Measurements from ENCODE around the gene EXOC3L4.

The EXOC3L4 gene

DNA sequence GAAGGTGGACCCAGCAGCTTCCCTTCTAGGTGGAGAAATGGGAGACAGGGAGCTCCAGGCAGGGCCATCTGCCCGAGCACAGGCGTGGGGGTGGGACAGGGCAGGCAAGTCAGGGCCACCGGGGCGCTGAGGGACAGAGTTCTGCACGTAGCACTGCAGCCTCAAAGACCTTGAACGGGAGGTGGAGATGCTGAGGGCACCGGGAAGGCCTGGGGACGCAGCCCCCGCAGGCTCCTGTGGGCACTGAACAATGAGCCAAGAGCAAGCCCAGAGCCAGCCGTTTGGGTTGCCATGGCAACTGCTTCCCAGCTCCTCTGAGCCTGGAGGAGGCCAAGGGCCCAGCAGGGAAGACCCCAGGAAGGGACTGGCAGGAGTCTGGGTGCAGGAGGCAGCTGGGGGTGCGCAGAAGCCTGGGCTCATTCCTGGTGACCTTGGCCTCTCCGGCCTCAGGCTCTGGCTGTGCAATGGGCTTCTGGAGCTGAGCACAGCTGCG is 7.1 kb upstream of the EXOC3L4 start:
- DNase-seq (ENCODE audit: low read depth), result no peak
- H3K4me3 ChIP-seq (ENCODE audit: low read length), result no peak overlapping the region
- TF ChIP-seq, protein P1, sequence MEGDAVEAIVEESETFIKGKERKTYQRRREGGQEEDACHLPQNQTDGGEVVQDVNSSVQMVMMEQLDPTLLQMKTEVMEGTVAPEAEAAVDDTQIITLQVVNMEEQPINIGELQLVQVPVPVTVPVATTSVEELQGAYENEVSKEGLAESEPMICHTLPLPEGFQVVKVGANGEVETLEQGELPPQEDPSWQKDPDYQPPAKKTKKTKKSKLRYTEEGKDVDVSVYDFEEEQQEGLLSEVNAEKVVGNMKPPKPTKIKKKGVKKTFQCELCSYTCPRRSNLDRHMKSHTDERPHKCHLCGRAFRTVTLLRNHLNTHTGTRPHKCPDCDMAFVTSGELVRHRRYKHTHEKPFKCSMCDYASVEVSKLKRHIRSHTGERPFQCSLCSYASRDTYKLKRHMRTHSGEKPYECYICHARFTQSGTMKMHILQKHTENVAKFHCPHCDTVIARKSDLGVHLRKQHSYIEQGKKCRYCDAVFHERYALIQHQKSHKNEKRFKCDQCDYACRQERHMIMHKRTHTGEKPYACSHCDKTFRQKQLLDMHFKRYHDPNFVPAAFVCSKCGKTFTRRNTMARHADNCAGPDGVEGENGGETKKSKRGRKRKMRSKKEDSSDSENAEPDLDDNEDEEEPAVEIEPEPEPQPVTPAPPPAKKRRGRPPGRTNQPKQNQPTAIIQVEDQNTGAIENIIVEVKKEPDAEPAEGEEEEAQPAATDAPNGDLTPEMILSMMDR (conservative IDR thresholded peaks at IDR 0.05; ENCODE audit: low read depth, low read length), result no peak

DNA sequence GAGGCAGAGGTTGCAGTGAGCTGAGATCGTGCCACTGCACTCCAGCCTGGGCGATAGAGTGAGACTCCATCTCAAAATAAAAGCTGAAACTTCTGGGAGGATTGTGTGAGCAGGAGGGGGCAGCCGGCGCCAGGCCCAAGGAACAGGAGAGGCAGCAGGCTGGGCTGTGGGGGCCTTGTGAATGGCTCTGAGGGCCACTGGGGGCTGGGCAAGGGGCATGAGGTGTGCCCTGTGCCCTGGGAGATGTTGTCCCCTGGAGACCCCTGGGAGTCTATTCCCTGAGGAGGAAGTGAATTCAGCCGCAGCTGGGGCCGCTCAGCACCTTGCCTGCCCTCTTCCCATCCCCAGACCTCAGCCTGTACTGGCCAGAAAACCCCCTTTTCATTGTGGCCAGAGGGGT is 5.6 kb upstream of the EXOC3L4 start:
- no peak overlapping the region for H3K4me3 ChIP-seq (ENCODE audit: low read length)
- DNase-seq (ENCODE audit: low read depth), result no peak
- TF ChIP-seq, protein P1 (conservative IDR thresholded peaks at IDR 0.05; ENCODE audit: low read depth, low read length), result no peak

DNA sequence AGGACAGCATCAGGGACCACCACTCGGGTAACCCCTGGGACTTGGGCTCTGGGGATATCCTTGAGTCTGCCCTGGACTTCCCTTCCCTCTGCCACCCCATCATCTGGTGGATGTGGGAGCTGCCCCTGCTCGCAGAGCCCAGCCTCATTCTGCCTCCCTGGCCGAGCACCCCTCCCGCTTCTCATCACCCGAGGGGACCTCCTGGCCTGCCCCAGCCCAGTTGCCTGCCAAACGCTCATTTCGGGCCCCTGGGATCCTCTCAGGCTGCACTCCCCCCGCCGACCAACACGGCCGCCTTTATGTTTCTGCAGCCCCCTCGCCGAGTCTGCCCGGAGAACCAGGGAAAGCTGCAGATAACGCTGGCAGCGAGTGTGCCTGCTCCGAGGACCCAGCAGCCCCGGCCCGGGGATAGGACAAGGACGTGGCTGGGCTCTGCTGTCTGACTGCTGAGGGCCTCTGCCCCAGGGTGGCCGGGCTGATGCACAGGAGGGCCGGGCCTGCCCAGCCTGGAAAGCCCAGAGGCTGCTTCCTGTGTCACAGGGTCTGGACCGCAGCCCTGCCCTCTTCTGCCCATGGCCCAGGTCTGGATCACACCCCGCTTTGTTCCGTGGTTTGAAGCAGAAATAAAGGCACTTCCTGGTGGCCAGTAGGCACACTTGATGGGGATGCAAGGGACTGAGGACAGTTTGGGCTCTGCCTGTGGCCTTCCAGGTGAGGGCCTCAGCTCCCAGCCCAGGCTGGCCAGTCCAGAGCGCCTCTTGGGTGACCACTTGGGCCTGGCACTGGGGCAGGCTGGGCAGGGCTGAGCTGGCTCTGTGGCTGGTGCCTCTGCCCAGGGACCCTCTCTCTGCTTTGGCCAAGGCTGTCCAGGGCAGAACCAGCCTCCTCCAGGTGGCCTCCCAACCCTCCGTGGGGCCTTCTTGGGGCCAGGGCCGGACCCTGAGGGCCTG is 4.9 kb upstream of the EXOC3L4 start:
- no peak overlapping the region for H3K4me3 ChIP-seq (ENCODE audit: low read length)
- no peak for DNase-seq (ENCODE audit: low read depth)
- TF ChIP-seq, protein P1 (conservative IDR thresholded peaks at IDR 0.05; ENCODE audit: low read depth, low read length), result no peak

DNA sequence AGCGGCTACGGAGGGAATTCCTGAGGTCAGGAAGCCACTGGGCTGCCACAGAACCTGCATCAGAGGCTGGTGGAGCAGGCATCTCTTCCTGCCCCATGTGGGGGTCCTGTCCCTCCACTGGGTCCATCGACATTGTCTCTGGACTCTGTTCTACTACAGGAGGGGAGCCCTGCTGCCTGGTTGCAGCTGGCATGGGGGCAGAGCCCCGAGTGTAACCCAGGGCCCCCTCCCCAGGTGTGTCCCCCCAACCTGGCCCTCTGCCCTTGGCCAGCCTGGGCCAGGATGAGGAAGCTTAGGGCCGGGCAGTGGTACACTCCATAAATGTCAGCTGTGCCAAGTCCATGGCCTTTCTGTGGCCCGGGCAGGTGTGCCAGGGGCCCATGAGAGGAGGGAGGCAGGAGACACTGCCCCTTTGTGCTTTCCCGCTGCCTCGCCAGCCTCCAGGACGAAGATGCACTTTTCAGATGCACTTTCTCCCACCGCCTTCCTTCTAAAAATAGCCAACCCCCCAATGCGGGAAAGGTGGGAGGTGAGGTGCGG is 4.0 kb upstream of the EXOC3L4 start:
- TF ChIP-seq, protein P1 (conservative IDR thresholded peaks at IDR 0.05; ENCODE audit: low read depth, low read length), result no peak
- DNase-seq (ENCODE audit: low read depth), result no peak
- no peak overlapping the region for H3K4me3 ChIP-seq (ENCODE audit: low read length)

DNA sequence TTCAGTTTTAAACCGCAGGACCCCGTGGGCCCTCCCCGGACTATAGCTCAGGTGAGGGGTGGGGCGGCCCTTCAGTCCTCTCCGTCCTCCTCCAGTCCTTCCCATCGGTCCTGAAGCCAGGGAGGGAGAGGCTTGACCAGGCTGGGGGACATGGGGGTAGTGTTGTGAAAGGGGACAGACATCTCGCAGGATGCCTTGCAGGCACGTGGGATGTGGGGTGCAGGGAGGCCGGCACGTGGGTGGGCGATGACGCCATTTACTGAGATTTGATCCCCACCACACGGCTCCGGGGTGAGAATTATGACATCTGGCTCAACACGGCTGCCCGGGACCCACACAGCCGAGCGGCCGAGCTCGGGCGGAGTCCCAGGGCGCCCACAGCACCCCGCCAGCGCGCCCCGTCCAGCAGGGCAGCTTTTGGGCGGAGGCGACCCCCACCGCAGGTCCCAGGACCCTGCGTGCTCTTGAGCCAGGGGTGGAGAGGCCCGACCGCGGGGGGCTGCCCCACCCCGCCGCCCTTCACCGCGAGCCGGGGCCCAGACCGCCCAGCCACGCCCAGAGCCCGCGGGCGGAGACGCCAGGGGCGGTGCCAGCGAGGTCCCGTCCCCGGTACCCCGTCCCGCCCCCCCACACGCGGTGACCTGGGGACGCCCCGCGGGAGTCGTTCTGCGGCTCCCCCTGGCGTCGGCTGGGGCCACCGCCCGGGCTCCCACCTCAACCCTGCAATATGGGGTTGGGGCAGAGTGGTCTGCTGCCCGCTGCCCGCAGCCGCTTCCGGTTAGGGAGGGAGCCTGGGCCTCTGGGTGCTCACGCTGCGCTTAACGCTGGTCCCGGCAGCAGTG is 3.3 kb upstream of the EXOC3L4 start:
- no peak for DNase-seq (ENCODE audit: low read depth)
- TF ChIP-seq, protein P1 (conservative IDR thresholded peaks at IDR 0.05; ENCODE audit: low read depth, low read length), result peak; percentile 53
- peak overlapping the region; percentile 39 for H3K4me3 ChIP-seq (ENCODE audit: low read length)

DNA sequence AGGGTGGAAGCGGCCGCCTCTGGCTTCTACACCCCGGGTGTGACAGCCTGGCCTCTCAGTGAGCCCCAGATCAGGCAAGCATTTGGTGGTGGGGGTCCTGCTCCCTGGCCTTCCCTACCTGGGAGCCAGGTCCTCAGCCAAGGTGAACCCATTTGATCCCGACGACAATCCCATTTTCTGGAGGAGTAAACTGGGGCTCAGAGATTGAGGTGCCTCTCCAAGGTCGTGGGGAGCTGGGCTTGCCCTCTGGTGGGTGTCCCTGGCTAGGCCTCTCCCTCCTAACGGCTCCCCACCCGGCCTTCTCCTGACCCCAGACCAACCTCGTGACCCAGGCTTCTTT is 2.7 kb upstream of the EXOC3L4 start:
- no peak for DNase-seq (ENCODE audit: low read depth)
- TF ChIP-seq, protein P1 (conservative IDR thresholded peaks at IDR 0.05; ENCODE audit: low read depth, low read length), result no peak
- H3K4me3 ChIP-seq (ENCODE audit: low read length), result peak overlapping the region; percentile 39
